ENCODE data around the gene TRIM17. TPM values are rescaled to one million over a fixed set of nuclear protein-coding genes. Genes with fewer than 3 reads are reported as not detected.

TRIM17 gene
- total and polyA plus RNA-seq, 2 of the 13 experiments (the other 11 are each of a cell fraction or from before 2014, with no cell fraction given), result 0.32 to 0.64 TPM

GRCh38 chr1:228367798-228368791 is 48.6 kb downstream of the TRIM17 start (continued):
- no peak for TF ChIP-seq ZNF280D (CRISPR knock-in tag; IDR thresholded peaks at IDR 0.05)
- TF ChIP-seq SUZ12 (IDR thresholded peaks at IDR 0.05; ENCODE audit: low read depth, low read length), result no peak
- TF ChIP-seq PAF1 (CRISPR knock-in tag; IDR thresholded peaks at IDR 0.05), result no peak
- 0 out of 2 replicates have a peak, but pooled peaks have one; percentile 26 for TF ChIP-seq ZNF609 (CRISPR knock-in tag; IDR thresholded peaks at IDR 0.05; ENCODE audit: borderline replicate concordance)
- TF ChIP-seq HNRNPUL1 (IDR thresholded peaks at IDR 0.05; ENCODE audit: low read depth, low read length), result no peak
- TF ChIP-seq ZMYM2 (CRISPR knock-in tag; IDR thresholded peaks at IDR 0.05), result 0 out of 2 replicates have a peak, but pooled peaks have one; percentile 49
- no peak for TF ChIP-seq NFIB (CRISPR knock-in tag; IDR thresholded peaks at IDR 0.05; ENCODE audit: borderline replicate concordance)
- no peak for TF ChIP-seq ZNF446 (CRISPR knock-in tag; IDR thresholded peaks at IDR 0.05)
- peak; percentile 63; the same call in 1 of the 2 replicates for TF ChIP-seq ZFP91 (CRISPR knock-in tag; IDR thresholded peaks at IDR 0.05; ENCODE audit: borderline replicate concordance)
- TF ChIP-seq MAZ (IDR thresholded peaks at IDR 0.05; ENCODE audit: borderline replicate concordance, low read depth, low read length), result no peak
- TF ChIP-seq MAZ (CRISPR knock-in tag; IDR thresholded peaks at IDR 0.05; ENCODE audit: low read depth), result no peak; the same call in 1 of the 2 replicates
- peak; percentile 87 for TF ChIP-seq TFAP4 (IDR thresholded peaks at IDR 0.05; ENCODE audit: borderline replicate concordance, low read depth)
- no peak for TF ChIP-seq FUBP1 (CRISPR knock-in tag; IDR thresholded peaks at IDR 0.05; ENCODE audit: borderline replicate concordance)
- no peak for TF ChIP-seq ZNF660 (CRISPR knock-in tag; IDR thresholded peaks at IDR 0.05; ENCODE audit: borderline replicate concordance, low read depth)
